GM20000 (cell line): Measurements from ENCODE around the gene FUCA2.
A peak's percentile ranks its signal among the peaks of the same experiment; 100 is the strongest.
"Not testable (repeated sequence)": the region's sequence is repeated elsewhere in the genome, so short reads cannot be mapped to it uniquely, and the experiment has no call there.

Experiments
- DNase-seq: peaks from one replicate; pipeline ENCODE4 v3.0.0; 2012; ENCODE audit warnings: low spot score
- TF ChIP-seq, protein P1 (sequence below): IDR thresholded peaks from 2 replicates; pipeline ENCODE4 v1.5.1; 2012; ENCODE audit warnings: mild to moderate bottlenecking, control low read depth; ENCODE audit errors: extremely low read depth, missing control alignments

FUCA2 gene

DNA sequence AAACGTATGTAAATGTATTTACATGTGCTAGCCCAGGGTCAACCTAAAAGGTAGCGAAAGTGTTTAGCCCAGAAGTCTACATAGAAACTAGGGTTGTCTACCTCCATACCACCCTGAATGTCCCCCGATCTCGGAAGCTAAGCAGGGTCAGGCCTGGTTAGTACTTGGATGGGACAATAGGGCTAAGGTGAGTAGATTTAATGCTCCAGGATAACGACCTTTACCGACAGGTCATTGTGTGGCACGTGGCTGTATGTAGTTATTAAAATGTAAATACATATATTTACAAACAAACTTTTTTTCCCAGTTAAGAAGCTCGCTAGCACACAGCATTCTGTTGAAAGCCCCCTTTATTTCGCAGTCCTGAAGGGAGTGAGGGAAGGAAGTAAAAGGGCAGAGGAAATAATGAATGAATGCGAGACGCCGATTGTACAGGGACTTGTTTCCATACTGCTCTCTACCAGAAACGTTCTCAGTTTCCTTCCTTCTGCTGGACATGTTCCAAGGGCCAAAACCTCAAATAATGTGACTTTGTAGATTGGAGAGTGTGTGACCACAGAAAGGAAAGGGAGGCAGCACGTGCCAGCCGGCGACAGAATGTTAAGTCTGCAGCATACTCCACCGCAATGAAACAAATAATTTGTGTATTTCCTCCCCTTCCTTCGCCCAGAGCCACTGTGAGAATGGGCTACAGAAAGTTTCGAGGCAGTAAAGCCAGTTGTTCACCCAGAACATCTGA lies 61.6 kb downstream of the FUCA2 start:
- TF ChIP-seq, protein P1, sequence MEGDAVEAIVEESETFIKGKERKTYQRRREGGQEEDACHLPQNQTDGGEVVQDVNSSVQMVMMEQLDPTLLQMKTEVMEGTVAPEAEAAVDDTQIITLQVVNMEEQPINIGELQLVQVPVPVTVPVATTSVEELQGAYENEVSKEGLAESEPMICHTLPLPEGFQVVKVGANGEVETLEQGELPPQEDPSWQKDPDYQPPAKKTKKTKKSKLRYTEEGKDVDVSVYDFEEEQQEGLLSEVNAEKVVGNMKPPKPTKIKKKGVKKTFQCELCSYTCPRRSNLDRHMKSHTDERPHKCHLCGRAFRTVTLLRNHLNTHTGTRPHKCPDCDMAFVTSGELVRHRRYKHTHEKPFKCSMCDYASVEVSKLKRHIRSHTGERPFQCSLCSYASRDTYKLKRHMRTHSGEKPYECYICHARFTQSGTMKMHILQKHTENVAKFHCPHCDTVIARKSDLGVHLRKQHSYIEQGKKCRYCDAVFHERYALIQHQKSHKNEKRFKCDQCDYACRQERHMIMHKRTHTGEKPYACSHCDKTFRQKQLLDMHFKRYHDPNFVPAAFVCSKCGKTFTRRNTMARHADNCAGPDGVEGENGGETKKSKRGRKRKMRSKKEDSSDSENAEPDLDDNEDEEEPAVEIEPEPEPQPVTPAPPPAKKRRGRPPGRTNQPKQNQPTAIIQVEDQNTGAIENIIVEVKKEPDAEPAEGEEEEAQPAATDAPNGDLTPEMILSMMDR: no peak
- DNase-seq: peak; percentile 19

- DNase-seq: no peak
- TF ChIP-seq, protein P1: no peak
Measured at GRCh38 chr6:143449082-143449713, 62.3 kb downstream of the FUCA2 start.

GRCh38 chr6:143447865-143448264 lies 63.7 kb downstream of the FUCA2 start:
- DNase-seq: not testable (repeated sequence)
